ENCODE measurements around the gene HSH2D. TPM values are rescaled to one million over a fixed set of nuclear protein-coding genes. Genes with fewer than 3 reads are reported as not detected.

HSH2D gene
- total RNA-seq, 4 donors from 2014 or later: 0.23 to 1.4 TPM; not detected in 2

DNA sequence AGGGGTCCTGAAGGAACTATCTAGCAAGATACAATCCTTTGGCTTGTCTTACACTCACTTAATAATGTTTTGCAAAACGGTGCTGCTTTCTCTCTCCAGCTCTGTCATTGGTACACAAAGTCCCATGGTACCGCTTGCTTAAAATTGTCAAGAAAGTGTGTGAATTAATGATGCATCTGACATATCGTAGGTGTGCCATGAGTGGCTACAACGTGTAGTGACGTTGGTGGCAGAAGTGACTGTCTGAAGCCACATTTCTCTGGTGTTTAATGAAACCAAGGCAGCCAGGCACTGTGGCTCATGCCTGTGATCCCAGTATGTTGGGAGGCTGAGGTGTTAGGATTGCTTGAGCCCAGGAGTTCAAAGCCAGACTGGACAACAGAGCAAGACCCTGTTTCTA, 2.6 kb downstream of the HSH2D start:
- H3K9me3 ChIP-seq: no peaks in the 10 kb centered on the region
- no peak overlapping the region for H3K4me3 ChIP-seq
- 68% methylated on average over 5 of the region's 5 CpGs for WGBS

DNA sequence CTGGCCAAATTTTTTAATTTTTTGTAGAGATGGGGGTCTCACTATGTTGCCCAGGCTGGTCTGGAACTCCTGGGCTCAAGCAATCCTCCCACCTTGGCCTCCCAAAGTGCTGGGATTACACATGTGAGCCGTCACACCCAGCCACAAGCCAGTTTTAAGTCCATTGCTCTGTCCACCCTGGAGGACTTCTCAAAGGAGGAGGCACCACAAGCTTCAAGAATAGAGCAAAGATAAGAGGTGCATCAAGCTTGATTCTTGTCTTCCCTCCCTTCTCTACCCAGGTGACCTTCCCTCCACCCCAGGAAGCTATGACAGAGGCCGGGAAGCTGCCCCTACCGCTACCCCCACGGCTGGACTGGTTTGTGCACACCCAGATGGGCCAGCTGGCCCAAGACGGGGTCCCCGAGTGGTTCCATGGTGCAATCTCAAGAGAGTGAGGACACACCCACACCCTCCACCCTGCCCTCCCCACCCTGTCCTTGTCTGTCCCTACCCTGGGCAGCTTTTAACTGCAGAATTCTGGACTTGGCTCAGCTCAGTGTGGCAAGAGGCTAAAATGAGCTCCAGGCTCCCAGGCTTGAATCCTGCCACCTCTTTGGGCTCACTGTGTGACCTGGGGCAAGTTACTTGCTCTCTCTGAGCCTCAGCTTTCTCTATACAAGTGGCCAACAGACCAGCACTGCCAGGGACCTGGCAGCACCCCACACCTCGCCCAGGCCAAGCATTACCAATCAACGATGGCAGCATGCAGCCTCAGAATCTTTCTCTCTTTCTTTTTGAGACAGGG, 5.2 kb downstream of the HSH2D start:
- no peak for DNase-seq (ENCODE audit: low spot score in 2 of 2)
- no peaks in the 10 kb centered on the region for H3K4me1 ChIP-seq
- TF ChIP-seq, protein P1, sequence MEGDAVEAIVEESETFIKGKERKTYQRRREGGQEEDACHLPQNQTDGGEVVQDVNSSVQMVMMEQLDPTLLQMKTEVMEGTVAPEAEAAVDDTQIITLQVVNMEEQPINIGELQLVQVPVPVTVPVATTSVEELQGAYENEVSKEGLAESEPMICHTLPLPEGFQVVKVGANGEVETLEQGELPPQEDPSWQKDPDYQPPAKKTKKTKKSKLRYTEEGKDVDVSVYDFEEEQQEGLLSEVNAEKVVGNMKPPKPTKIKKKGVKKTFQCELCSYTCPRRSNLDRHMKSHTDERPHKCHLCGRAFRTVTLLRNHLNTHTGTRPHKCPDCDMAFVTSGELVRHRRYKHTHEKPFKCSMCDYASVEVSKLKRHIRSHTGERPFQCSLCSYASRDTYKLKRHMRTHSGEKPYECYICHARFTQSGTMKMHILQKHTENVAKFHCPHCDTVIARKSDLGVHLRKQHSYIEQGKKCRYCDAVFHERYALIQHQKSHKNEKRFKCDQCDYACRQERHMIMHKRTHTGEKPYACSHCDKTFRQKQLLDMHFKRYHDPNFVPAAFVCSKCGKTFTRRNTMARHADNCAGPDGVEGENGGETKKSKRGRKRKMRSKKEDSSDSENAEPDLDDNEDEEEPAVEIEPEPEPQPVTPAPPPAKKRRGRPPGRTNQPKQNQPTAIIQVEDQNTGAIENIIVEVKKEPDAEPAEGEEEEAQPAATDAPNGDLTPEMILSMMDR (IDR thresholded peaks at IDR 0.05): no peak
- TF ChIP-seq EP300 (IDR thresholded peaks at IDR 0.05) (no peak), POLR2A (IDR thresholded peaks at IDR 0.05) (no peak), POLR2AphosphoS5 (IDR thresholded peaks at IDR 0.05) (no peak)
- WGBS: 69% methylated on average over 8 of the region's 8 CpGs
- no peak overlapping the region for H3K27ac ChIP-seq
- H3K4me3 ChIP-seq: no peak overlapping the region
- no peaks in the 10 kb centered on the region for H3K9me3 ChIP-seq
- H3K36me3 ChIP-seq: no peaks in the 10 kb centered on the region
- H3K27me3 ChIP-seq: peaks cover 7% of the 10 kb centered on the region

More for the DNA sequence above, 2.6 kb downstream of the HSH2D start:
- Histone ChIP-seq H3K36me3 (no peaks in the 10 kb centered on the region), H3K4me1 (no peaks in the 10 kb centered on the region), H3K27ac (no peak overlapping the region), H3K27me3 (peaks cover 11% of the 10 kb centered on the region)
- DNase-seq (ENCODE audit: low spot score in 2 of 2): no peak
- TF ChIP-seq, protein P1 (IDR thresholded peaks at IDR 0.05): no peak
- no peak for TF ChIP-seq POLR2AphosphoS5 (IDR thresholded peaks at IDR 0.05)
- TF ChIP-seq POLR2A (IDR thresholded peaks at IDR 0.05): no peak
- no peak for TF ChIP-seq EP300 (IDR thresholded peaks at IDR 0.05)

DNA sequence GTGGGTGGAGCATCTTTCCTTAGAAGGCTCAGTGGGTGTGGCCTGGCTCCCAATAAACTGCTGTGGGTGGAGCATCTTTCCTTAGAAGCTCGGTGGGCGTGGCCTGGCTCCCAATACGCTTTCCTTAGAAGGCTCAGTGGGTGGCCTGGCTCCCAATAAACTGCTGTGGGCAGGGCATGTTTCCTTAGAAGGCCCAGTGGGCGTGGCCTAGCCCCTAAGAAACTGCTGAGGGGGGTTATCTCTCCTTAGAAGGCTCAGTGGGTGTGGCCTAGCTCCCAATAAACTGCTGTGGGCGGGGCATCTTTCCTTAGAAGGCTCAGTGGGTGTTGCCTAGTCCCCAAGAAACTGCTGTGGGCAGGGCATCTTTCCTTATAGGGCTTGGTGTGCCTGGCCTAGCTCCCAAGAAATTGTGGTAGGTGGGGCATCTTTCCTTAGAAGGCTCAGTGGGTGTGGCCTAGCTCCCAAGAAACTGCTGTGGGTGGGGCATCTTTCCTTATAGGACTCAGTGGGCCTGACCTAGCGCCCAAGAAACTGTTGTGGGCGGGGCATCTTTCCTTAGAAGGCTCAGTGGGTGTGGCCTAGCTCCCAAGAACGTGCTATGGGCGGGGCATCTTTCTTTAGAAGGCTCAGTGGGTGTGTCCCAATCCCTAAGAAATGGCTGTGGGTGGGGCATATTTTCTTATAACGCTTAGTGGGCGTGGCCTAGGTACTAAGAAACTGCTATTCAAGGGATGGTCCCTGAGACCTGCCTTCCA, 10.3 kb downstream of the HSH2D start:
- WGBS: 80% methylated on average over 7 of the region's 11 CpGs
- DNase-seq (ENCODE audit: low spot score in 2 of 2): no peak
- Histone ChIP-seq H3K27ac (no peak overlapping the region), H3K9me3 (no peaks in the 10 kb centered on the region), H3K4me1 (no peaks in the 10 kb centered on the region), H3K4me3 (no peak overlapping the region), H3K27me3 (no peaks in the 10 kb centered on the region), H3K36me3 (no peaks in the 10 kb centered on the region)
- TF ChIP-seq POLR2A (IDR thresholded peaks at IDR 0.05) (no peak), POLR2AphosphoS5 (IDR thresholded peaks at IDR 0.05) (no peak), EP300 (IDR thresholded peaks at IDR 0.05) (no peak)
- TF ChIP-seq, protein P1 (IDR thresholded peaks at IDR 0.05): no peak

DNA sequence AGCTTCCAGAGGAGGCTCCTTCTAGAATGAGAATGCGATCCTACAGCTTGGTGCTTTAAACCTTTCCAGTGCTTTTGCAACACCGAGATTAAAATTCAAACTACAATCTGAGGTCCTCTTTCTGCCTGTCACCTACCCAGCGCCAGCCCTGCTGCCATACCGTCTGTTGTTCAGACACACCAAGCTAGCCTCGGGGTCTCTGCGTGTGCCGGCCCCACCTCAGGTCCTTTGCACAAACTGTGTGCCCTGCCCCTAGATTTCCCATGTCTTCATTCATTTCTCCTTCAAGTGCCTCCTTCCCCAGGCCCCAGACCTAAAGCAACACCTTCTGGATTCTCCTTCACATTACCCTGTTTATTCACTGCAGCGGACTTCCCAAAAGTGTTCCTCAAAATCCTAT, 11.1 kb downstream of the HSH2D start:
- WGBS: 92% methylated on average over 8 of the region's 8 CpGs

More for the DNA sequence above, 11.1 kb downstream of the HSH2D start:
- Histone ChIP-seq H3K27me3 (no peaks in the 10 kb centered on the region), H3K27ac (no peak overlapping the region), H3K9me3 (no peaks in the 10 kb centered on the region), H3K4me1 (no peaks in the 10 kb centered on the region), H3K36me3 (no peaks in the 10 kb centered on the region), H3K4me3 (no peak overlapping the region)
- DNase-seq (ENCODE audit: low spot score in 2 of 2): no peak
- TF ChIP-seq POLR2A (IDR thresholded peaks at IDR 0.05) (no peak), EP300 (IDR thresholded peaks at IDR 0.05) (no peak), POLR2AphosphoS5 (IDR thresholded peaks at IDR 0.05) (no peak)
- TF ChIP-seq, protein P1 (IDR thresholded peaks at IDR 0.05): no peak

All from suprapubic skin (tissue), 4 donors.